ENCODE results near the gene FAIM2. TPM values are rescaled to one million over a fixed set of nuclear protein-coding genes. Genes with fewer than 3 reads are reported as not detected.

Gene FAIM2
- total RNA-seq, 1 donor from 2014 or later = 1.6 TPM

DNA sequence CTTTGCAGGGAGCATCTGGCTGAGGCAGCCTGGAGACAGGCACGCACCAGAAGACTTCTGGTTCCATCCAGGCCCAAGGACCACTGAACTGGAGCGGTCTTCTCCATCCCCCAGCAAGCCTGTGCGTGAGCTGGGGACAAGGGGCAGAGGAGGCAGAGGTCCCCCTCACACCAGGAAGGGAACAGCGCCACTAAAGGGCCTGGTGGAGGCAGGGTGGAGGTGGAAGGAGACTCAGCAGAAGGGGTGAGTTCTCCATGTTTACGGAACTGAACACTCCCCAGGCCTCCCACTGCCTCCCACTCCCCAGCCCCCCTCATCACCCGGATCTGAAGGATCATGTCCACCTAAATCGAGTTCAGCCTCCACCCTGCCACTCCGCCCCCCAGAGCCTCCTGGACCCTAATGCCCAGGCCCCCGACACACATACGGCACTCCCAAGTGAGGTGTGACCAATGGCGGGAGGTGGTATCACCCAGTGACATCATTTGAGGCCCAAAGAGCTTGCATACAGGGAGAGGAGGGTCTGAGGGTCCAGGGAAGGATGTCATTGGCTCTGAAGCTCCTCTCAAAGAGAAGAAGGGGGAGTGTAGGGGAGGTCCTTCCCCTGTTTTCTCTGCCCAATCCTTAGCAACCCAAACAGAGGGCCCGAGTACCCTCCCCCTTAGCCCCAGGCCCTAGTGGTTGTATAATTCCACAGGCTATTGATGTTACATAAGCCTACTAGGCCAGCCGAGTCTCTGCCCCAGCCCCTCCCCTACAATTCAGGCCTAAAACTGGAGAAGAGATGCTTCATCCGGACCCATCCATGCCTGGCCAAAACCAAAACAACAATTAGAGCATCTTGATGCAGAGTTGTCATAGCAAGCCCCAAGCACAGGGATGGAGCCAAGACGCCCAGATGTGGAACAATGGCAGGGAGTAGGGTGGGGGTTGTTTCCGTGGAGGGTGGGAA, 1.0 kb downstream of the FAIM2 start:
- DNase-seq (ENCODE audit: low read depth, low spot score) = no peak
- Mint-ChIP-seq H3K36me3 (ENCODE audit: low read depth) (no peaks in the 10 kb centered on the region), H3K9me3 (no peaks in the 10 kb centered on the region), H3K27ac (ENCODE audit: unreplicated experiment) (no peak overlapping the region), H3K4me3 (peak overlapping the region; percentile 42), H3K4me1 (peaks cover 17% of the 10 kb centered on the region), H3K27me3 (ENCODE audit: low read depth) (peaks cover 26% of the 10 kb centered on the region)
- TF ChIP-seq, protein P1, sequence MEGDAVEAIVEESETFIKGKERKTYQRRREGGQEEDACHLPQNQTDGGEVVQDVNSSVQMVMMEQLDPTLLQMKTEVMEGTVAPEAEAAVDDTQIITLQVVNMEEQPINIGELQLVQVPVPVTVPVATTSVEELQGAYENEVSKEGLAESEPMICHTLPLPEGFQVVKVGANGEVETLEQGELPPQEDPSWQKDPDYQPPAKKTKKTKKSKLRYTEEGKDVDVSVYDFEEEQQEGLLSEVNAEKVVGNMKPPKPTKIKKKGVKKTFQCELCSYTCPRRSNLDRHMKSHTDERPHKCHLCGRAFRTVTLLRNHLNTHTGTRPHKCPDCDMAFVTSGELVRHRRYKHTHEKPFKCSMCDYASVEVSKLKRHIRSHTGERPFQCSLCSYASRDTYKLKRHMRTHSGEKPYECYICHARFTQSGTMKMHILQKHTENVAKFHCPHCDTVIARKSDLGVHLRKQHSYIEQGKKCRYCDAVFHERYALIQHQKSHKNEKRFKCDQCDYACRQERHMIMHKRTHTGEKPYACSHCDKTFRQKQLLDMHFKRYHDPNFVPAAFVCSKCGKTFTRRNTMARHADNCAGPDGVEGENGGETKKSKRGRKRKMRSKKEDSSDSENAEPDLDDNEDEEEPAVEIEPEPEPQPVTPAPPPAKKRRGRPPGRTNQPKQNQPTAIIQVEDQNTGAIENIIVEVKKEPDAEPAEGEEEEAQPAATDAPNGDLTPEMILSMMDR (conservative IDR thresholded peaks at IDR 0.05) = no peak

DNA sequence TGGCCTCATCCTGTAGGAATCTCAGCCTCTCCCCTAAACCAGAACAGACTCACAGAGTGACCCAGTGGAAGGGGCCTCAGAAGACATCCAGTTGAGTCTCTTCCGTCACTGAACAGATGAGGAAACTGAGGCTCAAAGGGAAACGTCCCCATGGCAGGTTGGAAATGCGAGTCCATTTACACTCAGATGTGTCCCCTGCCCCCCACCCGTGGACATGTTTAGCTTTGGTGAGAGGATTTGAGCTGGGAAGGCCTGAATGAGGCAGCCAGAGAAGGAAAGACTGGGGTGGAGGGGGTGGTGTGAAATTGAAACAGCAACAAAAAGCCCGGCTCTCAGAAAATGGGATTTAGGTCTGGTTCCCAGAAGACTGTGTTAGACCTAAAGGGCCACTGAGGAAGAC, 1.7 kb downstream of the FAIM2 start:
- DNase-seq (ENCODE audit: low read depth, low spot score) = no peak
- no peak overlapping the region for H3K27ac Mint-ChIP-seq (ENCODE audit: unreplicated experiment)
- peaks cover 23% of the 10 kb centered on the region for H3K27me3 Mint-ChIP-seq (ENCODE audit: low read depth)
- H3K36me3 Mint-ChIP-seq (ENCODE audit: low read depth) = no peaks in the 10 kb centered on the region
- TF ChIP-seq, protein P1 (conservative IDR thresholded peaks at IDR 0.05) = no peak
- H3K9me3 Mint-ChIP-seq = no peaks in the 10 kb centered on the region
- H3K4me1 Mint-ChIP-seq = peaks cover 11% of the 10 kb centered on the region
- no peak overlapping the region for H3K4me3 Mint-ChIP-seq

DNA sequence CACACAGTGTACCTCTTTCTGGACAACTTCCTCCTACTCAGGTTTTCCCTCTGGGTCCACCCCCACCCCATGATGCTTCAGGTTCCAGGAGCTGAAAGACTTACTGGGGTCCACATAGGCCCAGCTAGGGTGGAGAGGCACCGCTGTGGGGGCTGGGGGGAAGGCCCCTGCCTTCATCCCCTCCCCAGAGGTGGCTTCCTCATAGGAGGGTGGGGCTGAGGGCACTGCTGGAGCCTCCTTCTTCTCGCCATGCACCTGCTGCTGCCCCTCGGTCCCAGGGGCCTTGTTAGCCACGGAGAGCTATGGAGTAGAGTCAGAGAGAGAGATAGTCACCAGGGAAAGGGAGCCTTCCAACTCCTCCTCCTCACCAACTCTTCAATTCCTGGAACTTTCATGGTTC, 2.7 kb downstream of the FAIM2 start:
- TF ChIP-seq, protein P1 (conservative IDR thresholded peaks at IDR 0.05) = no peak
- H3K4me3 Mint-ChIP-seq = no peak overlapping the region
- H3K27me3 Mint-ChIP-seq (ENCODE audit: low read depth) = peaks cover 23% of the 10 kb centered on the region
- no peaks in the 10 kb centered on the region for H3K9me3 Mint-ChIP-seq
- DNase-seq (ENCODE audit: low read depth, low spot score) = no peak
- H3K4me1 Mint-ChIP-seq = peaks cover 10% of the 10 kb centered on the region
- H3K36me3 Mint-ChIP-seq (ENCODE audit: low read depth) = no peaks in the 10 kb centered on the region
- no peak overlapping the region for H3K27ac Mint-ChIP-seq (ENCODE audit: unreplicated experiment)

DNA sequence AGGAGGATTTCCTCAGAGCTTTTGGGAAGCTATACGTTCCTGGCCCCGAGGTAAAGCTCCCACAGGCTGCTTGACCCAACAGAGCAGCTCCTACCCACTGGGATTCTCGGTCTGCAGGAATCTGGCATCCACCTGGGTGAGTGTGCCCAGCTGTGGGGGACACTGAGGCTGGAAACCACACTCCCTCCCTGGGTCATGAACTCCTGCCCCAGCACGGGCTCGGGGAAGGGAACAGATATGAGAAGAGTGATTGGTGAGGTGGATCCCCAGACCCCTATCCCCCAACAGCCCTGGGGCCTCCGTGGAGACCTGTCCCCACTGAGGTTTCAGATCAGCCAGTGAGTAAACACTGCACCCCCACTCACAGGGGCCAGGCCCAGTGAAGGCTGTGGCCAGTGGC, 3.3 kb downstream of the FAIM2 start:
- peaks cover 16% of the 10 kb centered on the region for H3K27me3 Mint-ChIP-seq (ENCODE audit: low read depth)
- H3K4me1 Mint-ChIP-seq = peaks cover 10% of the 10 kb centered on the region

DNA sequence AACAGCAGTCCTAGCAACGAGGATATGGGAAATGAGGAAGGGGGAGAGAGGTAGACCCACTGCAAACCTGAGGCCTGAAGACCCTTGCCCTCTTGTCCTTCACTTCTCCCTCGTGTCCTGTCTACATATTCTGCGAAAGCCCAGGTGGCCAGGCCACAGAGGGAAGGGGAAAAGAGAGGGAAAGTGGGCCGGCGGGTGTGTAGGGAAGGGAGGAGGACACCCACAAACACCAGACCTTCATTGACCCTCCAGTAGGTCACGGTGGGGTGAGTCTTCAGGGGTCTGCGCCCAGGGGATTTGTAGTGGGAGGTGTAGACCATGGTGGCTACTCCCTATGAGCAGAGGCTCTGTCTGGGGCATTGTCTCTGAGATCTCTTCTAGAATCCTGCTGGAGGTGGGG, 3.8 kb downstream of the FAIM2 start:
- H3K27ac Mint-ChIP-seq (ENCODE audit: unreplicated experiment) = no peak overlapping the region
- TF ChIP-seq, protein P1 (conservative IDR thresholded peaks at IDR 0.05) = no peak
- DNase-seq (ENCODE audit: low read depth, low spot score) = no peak
- peaks cover 10% of the 10 kb centered on the region for H3K4me1 Mint-ChIP-seq
- no peak overlapping the region for H3K4me3 Mint-ChIP-seq
- no peaks in the 10 kb centered on the region for H3K36me3 Mint-ChIP-seq (ENCODE audit: low read depth)
- H3K27me3 Mint-ChIP-seq (ENCODE audit: low read depth) = peaks cover 16% of the 10 kb centered on the region
- no peaks in the 10 kb centered on the region for H3K9me3 Mint-ChIP-seq

More for the DNA sequence above, 3.3 kb downstream of the FAIM2 start:
- H3K27ac Mint-ChIP-seq (ENCODE audit: unreplicated experiment) = no peak overlapping the region
- no peak for DNase-seq (ENCODE audit: low read depth, low spot score)
- no peaks in the 10 kb centered on the region for H3K36me3 Mint-ChIP-seq (ENCODE audit: low read depth)
- TF ChIP-seq, protein P1 (conservative IDR thresholded peaks at IDR 0.05) = no peak
- H3K9me3 Mint-ChIP-seq = no peaks in the 10 kb centered on the region
- H3K4me3 Mint-ChIP-seq = no peak overlapping the region

Measured in neural crest cell (in vitro differentiated cells).